ENCODE data around the gene PDGFA.
A peak's percentile ranks its signal among the peaks of the same experiment; 100 is the strongest.

The PDGFA gene

DNA sequence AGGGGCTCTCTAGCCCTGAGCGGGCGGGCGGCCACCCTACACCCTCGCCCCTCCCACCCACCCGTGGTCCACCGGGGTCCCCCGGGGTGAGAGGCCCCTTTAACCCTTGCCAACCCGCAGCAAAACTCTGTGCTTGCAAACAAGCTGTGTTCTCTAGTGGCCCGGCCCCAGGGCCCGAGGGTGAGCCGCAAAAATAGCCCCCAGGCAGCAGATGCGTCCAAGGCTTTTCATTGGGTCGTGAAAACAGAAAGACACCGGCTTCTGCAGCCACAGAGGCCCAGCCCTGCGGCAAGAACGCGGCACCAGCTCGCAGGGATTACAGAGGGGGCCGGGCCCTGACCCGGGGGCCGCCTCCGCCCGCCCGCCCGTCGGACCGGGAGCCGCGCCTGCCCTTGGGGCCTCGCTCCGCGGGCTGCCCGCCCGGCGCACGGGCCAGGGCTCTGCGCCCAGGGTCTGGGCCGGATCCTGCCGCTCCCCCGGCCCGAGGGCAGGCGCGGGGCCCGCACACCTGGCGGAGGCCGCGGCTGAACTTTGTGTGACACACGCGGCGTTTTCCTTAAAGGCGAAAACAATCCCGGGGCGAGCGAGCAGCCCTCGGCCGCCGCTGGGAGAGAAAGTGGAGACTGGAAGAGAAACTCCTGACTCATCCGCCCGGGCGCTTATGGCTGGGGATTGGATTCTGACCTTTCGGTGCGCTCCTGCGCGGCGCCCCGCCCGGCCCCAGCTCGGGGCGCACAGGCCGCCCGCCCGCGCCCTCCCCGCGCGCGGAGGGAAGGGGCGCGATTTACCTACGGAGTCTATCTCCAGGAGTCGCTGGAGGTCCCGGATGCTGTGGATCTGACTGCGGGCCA lies 2.8 kb downstream of the PDGFA start:
- DNase-seq (ENCODE audit: low read depth), result peak; percentile 65

GRCh38 chr7:516216-516605 lies 3.4 kb downstream of the PDGFA start:
- peak; percentile 29 for DNase-seq (ENCODE audit: low read depth)

DNA sequence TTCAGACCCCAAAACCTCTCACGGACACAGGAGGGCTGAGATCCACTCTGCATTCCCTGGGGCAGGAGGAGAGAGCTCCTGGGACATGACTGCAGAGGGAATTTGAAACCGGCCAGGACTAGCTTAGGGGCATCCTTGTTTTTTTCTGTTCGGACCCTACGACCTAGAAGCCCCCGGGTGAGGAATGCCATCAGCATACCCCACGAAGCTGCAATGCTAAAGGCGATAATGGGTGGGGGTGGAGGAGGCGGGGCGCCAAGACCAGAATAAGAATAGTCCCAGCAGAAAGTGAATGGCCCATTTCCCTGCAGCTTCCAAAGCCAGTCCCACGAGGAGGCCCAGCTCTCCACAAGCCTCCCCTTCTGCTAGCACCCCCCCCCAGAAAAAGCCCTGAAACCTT lies 4.0 kb downstream of the PDGFA start:
- DNase-seq (ENCODE audit: low read depth), result no peak

DNA sequence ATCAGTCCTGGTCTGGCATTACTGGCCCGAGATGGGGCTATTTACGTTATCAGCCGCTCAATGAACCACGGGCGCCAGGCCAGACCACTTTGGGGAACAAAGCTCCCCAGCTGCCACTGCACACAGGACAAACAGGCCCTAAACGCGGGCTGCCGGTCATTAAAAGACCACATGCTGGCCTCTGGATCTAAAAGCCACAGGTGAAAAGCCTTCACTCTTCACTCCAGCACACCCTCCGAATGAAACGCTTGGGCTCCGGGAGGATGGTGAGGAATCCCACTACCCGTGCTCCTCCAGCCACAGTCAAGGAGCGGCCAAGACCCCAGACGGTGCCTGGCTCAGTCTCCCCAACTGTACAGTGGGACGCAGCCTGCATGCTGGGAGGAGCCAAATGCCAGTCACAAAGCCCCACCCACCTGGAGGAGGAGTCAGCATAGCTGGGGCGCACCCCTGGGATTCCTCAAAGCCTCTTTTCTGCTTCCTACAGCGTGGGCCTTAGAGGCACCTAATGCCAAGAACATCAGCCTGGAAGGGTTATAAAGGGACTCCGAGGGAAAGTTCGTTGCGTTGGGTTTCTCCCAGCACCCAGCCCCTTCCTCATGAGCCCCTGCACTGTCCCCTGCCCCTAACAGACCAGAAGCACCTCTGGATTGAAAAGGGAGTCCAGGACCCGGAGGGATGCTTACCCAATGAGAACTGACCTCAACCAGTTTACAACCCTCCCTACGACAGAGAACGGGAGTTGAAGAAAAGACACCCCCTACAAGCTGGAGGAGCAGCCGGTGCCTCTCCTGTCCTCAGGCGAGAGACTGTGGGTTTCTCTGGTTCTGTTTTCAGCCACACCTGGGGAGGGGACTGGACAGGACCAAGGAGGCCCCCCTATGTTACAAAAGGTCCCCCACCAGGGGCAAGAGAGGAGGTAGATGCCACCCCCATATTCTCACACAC lies 4.7 kb downstream of the PDGFA start:
- no peak for DNase-seq (ENCODE audit: low read depth)

DNA sequence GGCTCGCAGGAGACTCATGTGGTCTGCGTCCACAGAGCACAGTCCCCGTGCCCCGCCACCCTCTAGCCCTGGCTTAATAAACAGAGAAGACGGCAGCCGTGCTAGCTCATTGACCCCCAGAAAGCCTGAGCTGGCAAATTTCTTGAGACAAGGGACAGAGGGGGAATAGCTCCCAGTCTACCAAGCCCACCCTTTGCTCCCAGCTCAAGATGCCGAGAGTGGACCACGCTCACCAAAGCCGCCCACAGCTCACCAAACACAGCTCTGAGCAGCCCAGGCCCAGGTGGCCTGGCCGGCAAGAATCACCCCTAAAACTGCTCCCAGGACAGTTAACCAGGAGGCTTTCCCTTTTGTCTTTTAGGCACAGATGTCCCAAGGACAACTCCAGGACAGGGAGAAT lies 5.4 kb downstream of the PDGFA start:
- DNase-seq (ENCODE audit: low read depth), result no peak

- no peak for DNase-seq (ENCODE audit: low read depth)
These were observed 6.0 kb downstream of the PDGFA start for GRCh38 chr7:513521-514166.

DNA sequence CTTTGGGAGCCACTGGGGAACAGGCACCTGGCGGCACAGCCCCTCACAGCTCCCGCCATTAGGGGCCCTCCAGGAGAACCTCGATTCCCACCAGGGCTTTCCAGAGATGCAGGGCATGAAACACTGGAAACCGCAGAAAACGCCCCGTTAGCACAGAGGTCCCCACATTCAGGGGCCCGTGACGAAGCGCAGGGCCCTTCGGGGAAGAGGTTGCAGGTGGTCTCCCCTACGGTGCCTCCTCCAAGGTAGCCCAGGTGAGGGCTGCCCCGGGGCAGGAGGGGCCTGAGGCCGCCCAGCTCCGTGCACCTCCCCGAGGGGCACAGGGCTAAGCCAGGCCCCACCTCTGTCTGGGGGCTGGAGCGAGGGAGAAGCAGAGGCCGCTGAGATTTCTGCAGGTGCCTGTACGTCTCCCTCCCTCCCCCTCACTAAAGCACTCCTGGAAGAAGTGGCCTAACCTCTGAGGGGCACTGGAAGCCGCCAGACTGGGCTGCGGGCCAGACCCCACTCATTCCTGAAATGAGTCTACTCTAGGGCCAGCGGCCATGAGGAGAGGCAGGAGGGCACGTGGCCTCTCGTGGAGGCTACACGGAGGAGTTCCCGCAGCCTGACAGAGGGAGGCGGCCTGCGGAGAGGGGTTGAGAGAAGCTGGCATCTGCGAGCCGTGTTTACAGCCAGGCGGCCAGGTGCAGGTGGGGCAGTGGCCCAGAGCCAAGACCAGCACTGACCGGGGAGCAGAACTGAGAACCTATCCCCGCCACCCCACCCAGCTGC lies 6.9 kb downstream of the PDGFA start:
- no peak for DNase-seq (ENCODE audit: low read depth)

DNA sequence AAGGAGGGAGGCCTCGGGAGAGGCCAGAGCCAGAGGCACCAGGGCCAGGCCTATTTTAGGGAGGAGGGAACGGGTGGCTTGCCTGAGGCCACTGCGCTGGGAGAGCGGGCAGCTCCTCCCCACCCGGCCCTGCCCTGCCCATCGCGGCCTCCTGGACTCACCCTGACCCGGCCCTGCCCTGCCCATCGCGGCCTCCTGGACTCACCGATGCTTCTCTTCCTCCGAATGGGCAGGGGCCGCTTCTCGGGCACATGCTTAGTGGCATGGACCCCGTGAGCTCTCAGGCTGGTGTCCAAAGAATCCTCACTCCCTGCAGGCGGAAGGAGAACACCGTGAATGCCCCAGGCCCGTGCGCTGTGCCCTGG lies 7.5 kb downstream of the PDGFA start:
- no peak for DNase-seq (ENCODE audit: low read depth)

GRCh38 chr7:511476-512145 lies 8.0 kb downstream of the PDGFA start:
- DNase-seq (ENCODE audit: low read depth), result no peak

- no peak for DNase-seq (ENCODE audit: low read depth)
These were observed 8.8 kb downstream of the PDGFA start for GRCh38 chr7:510782-511281.

- DNase-seq (ENCODE audit: low read depth), result no peak
These were observed 9.5 kb downstream of the PDGFA start for GRCh38 chr7:510131-510481.

GRCh38 chr7:509426-510130 lies 10.1 kb downstream of the PDGFA start:
- no peak for DNase-seq (ENCODE audit: low read depth)

DNA sequence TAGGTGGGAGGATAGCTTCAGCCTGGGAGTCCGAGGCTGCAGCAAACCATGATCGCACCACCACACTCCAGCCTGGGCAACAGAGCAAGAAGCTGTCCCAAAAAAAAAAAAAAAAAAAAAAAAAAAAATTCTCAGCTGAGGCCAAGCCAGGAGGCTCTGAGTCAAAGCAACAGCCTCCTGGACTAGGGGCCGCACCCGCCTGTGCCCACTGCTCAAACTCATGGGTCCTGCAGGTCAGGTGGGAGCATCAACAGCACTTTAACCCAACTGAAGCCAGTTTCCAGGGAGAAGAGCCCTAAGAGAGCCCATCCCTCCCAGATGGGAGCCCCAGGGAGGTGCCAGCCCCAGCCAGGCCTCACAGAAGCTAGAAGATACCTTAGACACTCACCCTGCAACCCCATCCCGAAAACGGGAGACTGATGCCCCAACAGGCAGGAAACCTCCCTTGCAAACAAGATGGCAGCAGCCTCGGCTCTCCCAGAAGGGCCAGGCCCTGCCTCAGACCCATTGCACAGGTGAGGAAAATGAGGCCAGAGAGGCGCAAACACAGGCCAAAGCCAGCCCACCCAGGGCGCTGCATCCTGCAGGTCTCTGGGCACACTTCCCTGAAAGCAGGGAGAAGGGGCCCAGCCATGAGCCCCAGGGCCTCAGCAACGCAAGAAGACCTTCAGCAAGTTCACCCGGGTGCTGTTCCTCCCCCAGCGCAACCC lies 11.0 kb downstream of the PDGFA start:
- no peak for DNase-seq (ENCODE audit: low read depth)

GRCh38 chr7:507623-508300 lies 11.9 kb downstream of the PDGFA start:
- DNase-seq (ENCODE audit: low read depth), result no peak

DNA sequence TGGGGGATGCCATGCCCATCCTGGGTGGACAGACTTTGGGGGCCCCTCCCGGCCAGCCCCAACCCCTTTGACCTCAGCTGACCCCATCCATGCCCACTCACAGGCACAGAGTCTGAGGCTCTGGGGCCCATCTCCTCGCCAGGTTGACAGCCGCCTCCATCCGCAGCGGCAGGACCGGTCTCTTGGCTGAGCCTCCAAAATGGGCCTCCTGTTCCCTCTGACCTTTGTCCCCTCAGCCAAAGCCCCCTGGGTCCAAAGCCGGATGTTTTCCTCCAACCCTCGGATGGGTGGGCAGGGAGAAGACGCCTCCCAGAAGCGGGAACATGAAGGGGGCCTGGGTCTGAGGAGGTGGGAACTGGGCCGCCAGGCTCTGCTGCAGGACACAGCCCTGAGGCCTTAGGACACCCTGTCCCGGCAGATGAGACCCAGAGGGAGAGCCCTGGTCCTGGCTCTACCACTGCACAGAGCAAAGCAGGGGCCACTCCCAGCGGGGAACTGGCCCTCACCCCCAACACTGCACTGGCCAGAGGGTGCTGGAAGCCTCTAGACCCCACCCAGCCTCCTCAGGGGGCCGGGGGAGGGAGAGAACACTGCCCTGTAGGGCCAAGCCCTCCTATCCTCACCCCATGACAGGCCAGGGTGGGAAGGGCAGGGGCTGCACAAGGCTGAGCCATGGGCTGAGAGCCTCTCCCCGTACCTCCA lies 12.6 kb downstream of the PDGFA start:
- DNase-seq (ENCODE audit: low read depth), result no peak

GRCh38 chr7:506391-506831 lies 13.2 kb downstream of the PDGFA start:
- no peak for DNase-seq (ENCODE audit: low read depth)

- DNase-seq (ENCODE audit: low read depth), result no peak
These were observed 14.5 kb downstream of the PDGFA start for GRCh38 chr7:505171-505570.
